Adipocyte (in vitro differentiated cells): Measurements from ENCODE around the gene CEP350.

Experiments used
- DNase-seq: peaks from one replicate; pipeline ENCODE4 v3.0.0-alpha.2; 2015; ENCODE audit warnings: low read depth
- H3K27me3 ChIP-seq: replicated peaks from 2 replicates; pipeline ENCODE4 v1.7.0; 2013; ENCODE audit warnings: mild to moderate bottlenecking, low read length, moderate library complexity; ENCODE audit not compliant: control insufficient read depth, insufficient read depth
- H3K36me3 ChIP-seq: 2 replicates; pipeline ENCODE4 v1.7.0; 2013; ENCODE audit warnings: low read length, mild to moderate bottlenecking, moderate library complexity; ENCODE audit not compliant: control insufficient read depth, insufficient read depth, severe bottlenecking
- H3K4me1 ChIP-seq: 2 replicates; pipeline ENCODE4 v1.7.0; 2013; ENCODE audit warnings: mild to moderate bottlenecking, low read length, moderate library complexity; ENCODE audit not compliant: control insufficient read depth, insufficient read depth
- H3K4me3 ChIP-seq: 2 replicates; pipeline ENCODE4 v1.7.0; 2013; ENCODE audit warnings: mild to moderate bottlenecking, low read length, moderate library complexity
- H3K9ac ChIP-seq: 2 replicates; pipeline ENCODE4 v1.7.0; 2013; ENCODE audit warnings: mild to moderate bottlenecking, low read length, moderate library complexity
- H3K9me3 ChIP-seq: 2 replicates; pipeline ENCODE4 v1.7.0; 2013; ENCODE audit warnings: mild to moderate bottlenecking, low read length, moderate library complexity; ENCODE audit not compliant: control insufficient read depth

The CEP350 gene

GRCh38 chr1:179925922-179926849 is 28.4 kb upstream of the CEP350 start:
- Histone ChIP-seq H3K4me1 (peaks cover 31% of the 10 kb centered on the region), H3K36me3 (no peaks in the 10 kb centered on the region), H3K9ac (no peak overlapping the region), H3K27me3 (no peaks in the 10 kb centered on the region), H3K4me3 (no peak overlapping the region), H3K9me3 (no peaks in the 10 kb centered on the region)
- DNase-seq = peak; percentile 65

DNA sequence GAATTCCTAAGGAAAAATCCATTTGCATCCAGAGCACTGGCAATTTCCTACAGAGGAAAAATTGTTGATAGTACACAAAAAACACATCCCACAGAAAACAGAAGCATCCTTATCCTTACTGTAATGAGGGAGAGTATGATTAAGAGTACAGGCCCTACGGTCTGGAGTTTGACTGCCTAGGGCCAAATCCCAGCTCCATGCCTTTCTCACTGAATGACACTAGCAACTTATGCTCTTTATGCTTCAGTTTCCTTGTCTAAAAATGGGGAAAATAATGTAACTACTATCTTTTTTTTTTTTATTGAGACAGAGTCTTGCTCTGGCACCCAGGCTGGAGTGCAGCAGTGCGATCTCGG is 27.8 kb upstream of the CEP350 start:
- Histone ChIP-seq H3K4me3 (no peak overlapping the region), H3K9ac (no peak overlapping the region), H3K9me3 (no peaks in the 10 kb centered on the region), H3K36me3 (no peaks in the 10 kb centered on the region), H3K27me3 (no peaks in the 10 kb centered on the region), H3K4me1 (peaks cover 37% of the 10 kb centered on the region)
- DNase-seq = no peak

DNA sequence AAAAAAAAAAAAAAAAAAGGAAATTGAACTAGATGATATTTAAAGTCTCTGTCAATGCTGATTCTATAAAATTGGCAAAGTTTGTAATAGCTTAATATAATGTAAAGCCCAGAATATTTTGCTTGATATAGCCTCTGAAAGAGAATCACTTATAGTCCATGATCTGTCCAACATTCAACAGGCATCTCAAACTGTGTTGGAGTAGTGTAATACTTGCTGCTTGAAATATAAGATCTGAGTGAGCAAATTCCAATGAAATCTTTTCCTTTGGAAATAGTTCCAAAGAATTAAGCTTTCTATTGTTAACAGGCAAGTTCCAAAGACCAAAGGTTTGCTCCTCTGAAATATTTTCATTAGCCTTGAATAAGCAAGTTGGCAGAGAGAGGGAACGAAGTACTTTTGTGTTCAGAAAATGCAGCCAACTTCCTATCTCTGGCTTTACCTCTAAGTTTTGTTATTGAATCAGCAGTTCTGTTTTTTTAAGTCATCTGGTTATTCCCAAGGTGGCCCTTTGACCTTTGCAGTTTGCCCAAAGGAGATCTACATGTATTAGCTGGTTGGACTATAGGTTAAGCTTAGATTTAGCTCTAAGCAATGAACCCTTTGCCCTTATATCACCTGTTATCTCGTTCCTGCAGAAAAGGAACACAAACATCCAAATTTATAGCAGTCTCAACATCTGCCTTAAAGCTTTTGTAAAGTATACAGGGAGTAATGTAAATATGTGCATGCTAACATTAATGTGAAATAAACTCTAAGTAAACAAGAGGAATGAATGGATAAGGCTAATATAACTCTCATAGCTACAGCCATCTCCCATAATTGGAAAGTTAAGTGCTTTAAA is 24.4 kb upstream of the CEP350 start:
- Histone ChIP-seq H3K9me3 (no peaks in the 10 kb centered on the region), H3K27me3 (no peaks in the 10 kb centered on the region), H3K4me1 (peaks cover 38% of the 10 kb centered on the region), H3K4me3 (no peak overlapping the region), H3K36me3 (no peaks in the 10 kb centered on the region), H3K9ac (no peak overlapping the region)
- no peak for DNase-seq

- Histone ChIP-seq H3K9ac (no peak overlapping the region), H3K4me3 (no peak overlapping the region), H3K27me3 (no peaks in the 10 kb centered on the region), H3K4me1 (peaks cover 32% of the 10 kb centered on the region), H3K9me3 (no peaks in the 10 kb centered on the region), H3K36me3 (no peaks in the 10 kb centered on the region)
- no peak for DNase-seq
Measured at GRCh38 chr1:179930867-179931266, 23.7 kb upstream of the CEP350 start.

DNA sequence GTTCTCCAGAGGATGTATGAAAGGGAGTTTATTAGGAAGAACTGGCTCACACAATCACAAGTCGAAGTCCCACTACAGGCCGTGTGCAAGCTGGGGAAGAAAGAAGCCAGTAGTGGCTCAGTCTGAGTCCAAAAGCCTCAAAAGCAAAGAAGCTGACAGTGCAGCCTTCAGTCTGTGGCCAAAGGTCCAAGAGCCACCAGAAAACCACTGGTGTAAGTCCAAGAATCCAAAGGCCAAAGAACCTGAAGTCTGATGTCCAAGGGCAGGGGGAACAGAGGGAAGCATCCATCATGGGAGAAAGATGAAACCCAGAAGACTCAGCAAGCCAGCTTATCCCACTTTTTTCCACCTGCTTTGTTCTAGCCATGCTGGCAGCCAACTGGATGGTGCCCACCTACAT is 21.4 kb upstream of the CEP350 start:
- H3K9ac ChIP-seq = no peak overlapping the region
- no peak for DNase-seq
- H3K4me3 ChIP-seq = no peak overlapping the region
- H3K27me3 ChIP-seq = no peaks in the 10 kb centered on the region
- H3K9me3 ChIP-seq = no peaks in the 10 kb centered on the region
- H3K36me3 ChIP-seq = no peaks in the 10 kb centered on the region
- peaks cover 21% of the 10 kb centered on the region for H3K4me1 ChIP-seq

GRCh38 chr1:179935909-179936496 is 18.6 kb upstream of the CEP350 start:
- no peaks in the 10 kb centered on the region for H3K36me3 ChIP-seq
- peaks cover 26% of the 10 kb centered on the region for H3K4me1 ChIP-seq
- H3K27me3 ChIP-seq = no peaks in the 10 kb centered on the region
- no peak overlapping the region for H3K4me3 ChIP-seq
- no peak for DNase-seq
- no peak overlapping the region for H3K9ac ChIP-seq
- no peaks in the 10 kb centered on the region for H3K9me3 ChIP-seq

DNA sequence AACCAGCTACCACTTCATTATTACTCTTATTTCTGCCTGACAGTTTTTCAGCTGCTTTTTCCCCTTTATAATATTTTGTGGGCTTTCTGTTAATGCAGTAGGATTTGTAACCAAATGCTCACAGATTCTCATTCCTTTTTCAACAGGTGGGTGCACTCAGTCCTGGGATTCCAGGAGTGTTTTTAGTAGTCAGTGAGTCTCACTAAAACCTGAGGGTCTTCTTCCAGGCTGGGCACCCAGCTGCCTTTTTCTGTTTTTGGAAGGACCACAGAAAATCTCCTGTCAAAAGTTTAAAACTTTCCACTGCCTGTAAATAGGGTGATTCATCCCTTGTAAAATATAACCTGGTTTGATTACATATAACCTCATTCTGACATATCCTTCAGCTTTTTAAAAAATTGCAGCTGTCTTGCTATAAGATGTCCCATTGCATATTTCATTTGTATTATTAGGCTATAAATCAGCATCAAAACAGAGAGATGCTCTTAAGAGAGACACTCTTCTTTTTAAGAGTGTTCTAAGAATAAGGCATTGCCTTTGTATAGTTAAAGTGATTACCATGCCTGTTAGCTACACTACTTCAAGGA is 16.8 kb upstream of the CEP350 start:
- no peaks in the 10 kb centered on the region for H3K9me3 ChIP-seq
- no peak overlapping the region for H3K4me3 ChIP-seq
- no peaks in the 10 kb centered on the region for H3K36me3 ChIP-seq
- H3K9ac ChIP-seq = no peak overlapping the region
- no peak for DNase-seq
- no peaks in the 10 kb centered on the region for H3K27me3 ChIP-seq
- peaks cover 15% of the 10 kb centered on the region for H3K4me1 ChIP-seq

DNA sequence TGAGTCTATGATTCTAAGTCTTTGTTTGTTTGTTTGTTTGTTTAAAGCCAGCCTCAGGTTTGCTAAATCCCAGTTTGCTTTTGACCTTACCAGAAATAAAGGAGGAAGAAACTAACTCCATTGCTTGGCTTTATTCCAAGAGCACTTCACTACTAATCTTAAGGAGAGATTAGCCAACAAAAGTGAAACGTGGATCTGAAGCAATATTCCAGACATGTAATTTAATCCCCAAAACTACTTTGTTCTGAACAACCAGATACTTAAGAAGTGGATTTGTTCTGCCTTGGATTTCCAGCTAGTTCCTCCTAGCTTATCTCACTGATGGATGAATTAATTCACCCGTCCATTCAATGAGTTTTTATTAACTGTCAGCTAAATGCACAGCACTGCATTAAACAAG is 15.9 kb upstream of the CEP350 start:
- Histone ChIP-seq H3K27me3 (no peaks in the 10 kb centered on the region), H3K9me3 (no peaks in the 10 kb centered on the region), H3K9ac (no peak overlapping the region), H3K4me3 (no peak overlapping the region), H3K36me3 (no peaks in the 10 kb centered on the region), H3K4me1 (peaks cover 15% of the 10 kb centered on the region)
- DNase-seq = peak; percentile 82

- H3K4me3 ChIP-seq = no peak overlapping the region
- H3K9ac ChIP-seq = no peak overlapping the region
- no peaks in the 10 kb centered on the region for H3K36me3 ChIP-seq
- peaks cover 15% of the 10 kb centered on the region for H3K4me1 ChIP-seq
- no peaks in the 10 kb centered on the region for H3K27me3 ChIP-seq
- no peak for DNase-seq
- no peaks in the 10 kb centered on the region for H3K9me3 ChIP-seq
Measured at GRCh38 chr1:179939941-179940340, 14.7 kb upstream of the CEP350 start.

DNA sequence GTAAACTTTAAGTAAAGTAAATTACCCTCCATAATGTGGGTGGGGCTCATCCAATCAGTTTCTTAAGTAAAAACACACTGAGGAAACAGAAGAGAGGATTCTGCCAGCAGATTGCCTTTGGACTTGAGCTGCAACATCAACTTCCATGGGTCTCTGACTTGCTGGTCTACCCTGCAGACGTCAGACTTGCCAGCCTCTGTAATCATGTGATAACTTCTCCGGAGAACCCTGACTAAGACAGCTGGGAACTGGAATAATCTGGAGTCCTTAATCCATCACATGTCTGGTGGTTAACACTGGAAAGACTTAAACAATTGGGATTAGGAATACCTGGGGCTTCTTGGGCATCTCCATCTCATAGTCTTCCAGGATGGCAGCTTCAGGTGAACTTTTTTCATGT is 13.2 kb upstream of the CEP350 start:
- DNase-seq = no peak
- Histone ChIP-seq H3K36me3 (no peaks in the 10 kb centered on the region), H3K9ac (no peak overlapping the region), H3K4me3 (no peak overlapping the region), H3K9me3 (no peaks in the 10 kb centered on the region), H3K4me1 (peaks cover 15% of the 10 kb centered on the region), H3K27me3 (no peaks in the 10 kb centered on the region)

GRCh38 chr1:179950651-179951050 is 4.0 kb upstream of the CEP350 start:
- H3K4me3 ChIP-seq = no peak overlapping the region
- H3K9ac ChIP-seq = no peak overlapping the region
- peaks cover 5% of the 10 kb centered on the region for H3K4me1 ChIP-seq
- DNase-seq = no peak
- H3K36me3 ChIP-seq = no peaks in the 10 kb centered on the region
- no peaks in the 10 kb centered on the region for H3K9me3 ChIP-seq
- H3K27me3 ChIP-seq = no peaks in the 10 kb centered on the region
